Neutrophil (primary cell): ENCODE results near the gene ATCAY.

Experiments
- H3K27ac ChIP-seq: fragments of 200-600 bp; sonication (generic); 2 replicates; pipeline ENCODE4 v1.5.1; 2016; ENCODE audit warnings: mild to moderate bottlenecking, moderate library complexity
- H3K27me3 ChIP-seq: fragments of 200-600 bp; sonication (generic); 2 replicates; pipeline ENCODE4 v1.6.0; 2016; ENCODE audit warnings: mild to moderate bottlenecking
- H3K36me3 ChIP-seq: fragments of 200-600 bp; sonication (generic); 2 replicates; pipeline ENCODE4 v1.5.1; 2017
- H3K4me1 ChIP-seq, 2 experiments: fragments of 200-600 bp in 1 of 2; sonication (generic) in 1 of 2; 1 replicate in 1 of 2; 2 replicates in 1 of 2; pipeline versions ENCODE4 v1.5.1 to v1.6.1; 2013 to 2016; ENCODE audit warnings: low read depth in 1 of 2, low read length in 1 of 2, mild to moderate bottlenecking in 1 of 2, moderate library complexity in 1 of 2; ENCODE audit not compliant: control insufficient read depth in 1 of 2, insufficient read depth in 1 of 2
- H3K4me3 ChIP-seq, 2 experiments: fragments of 200-600 bp in 1 of 2; sonication (generic) in 1 of 2; 1 replicate in 1 of 2; 2 replicates in 1 of 2; pipeline ENCODE4 v1.5.1; 2013 to 2016; ENCODE audit warnings: low read depth in 1 of 2, low read length in 1 of 2, mild to moderate bottlenecking in 1 of 2, moderate library complexity in 1 of 2
- H3K9me3 ChIP-seq: fragments of 200-600 bp; sonication (generic); 2 replicates; pipeline ENCODE4 v1.5.1; 2016
- TF ChIP-seq, protein P1 (sequence below): fragments of 200-600 bp; sonication (generic); IDR thresholded peaks from 2 replicates; pipeline ENCODE4 v1.5.1; 2016; ENCODE audit warnings: antibody characterized with exemption

The ATCAY gene

DNA sequence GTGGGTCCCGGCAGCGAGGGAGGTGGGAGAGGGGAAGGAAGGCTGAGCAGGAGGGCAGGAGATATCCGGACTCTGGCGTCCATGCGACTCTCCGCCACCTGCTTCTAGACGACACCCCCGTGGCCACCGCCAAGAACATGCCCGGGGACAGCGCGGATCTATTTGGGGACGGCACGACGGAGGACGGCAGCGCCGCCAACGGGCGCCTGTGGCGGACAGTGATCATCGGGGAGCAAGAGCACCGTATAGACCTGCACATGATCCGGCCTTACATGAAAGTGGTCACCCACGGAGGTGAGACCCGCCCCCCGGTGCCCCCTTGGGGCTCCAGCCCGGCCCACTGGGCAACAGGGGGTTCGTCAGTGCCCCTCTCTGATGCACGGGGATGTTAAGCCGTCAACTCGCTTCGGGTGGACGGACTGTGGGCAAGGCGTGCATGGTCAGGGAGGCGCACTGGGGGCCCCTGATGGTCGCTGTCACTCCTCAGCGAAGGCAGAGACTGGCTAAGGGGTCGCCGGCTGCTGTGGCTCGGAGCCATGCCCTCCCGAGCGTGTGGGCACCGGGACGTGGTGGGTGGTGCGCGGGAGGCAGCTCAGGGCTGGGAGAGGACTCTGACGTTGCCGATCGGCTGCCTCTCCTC lies 27.3 kb downstream of the ATCAY start:
- Histone ChIP-seq H3K4me3 (no peak overlapping the region), H3K36me3 (no peaks in the 10 kb centered on the region), H3K27ac (no peak overlapping the region), H3K4me1 (no peaks in the 10 kb centered on the region), H3K9me3 (no peaks in the 10 kb centered on the region), H3K27me3 (no peaks in the 10 kb centered on the region)
- TF ChIP-seq, protein P1, sequence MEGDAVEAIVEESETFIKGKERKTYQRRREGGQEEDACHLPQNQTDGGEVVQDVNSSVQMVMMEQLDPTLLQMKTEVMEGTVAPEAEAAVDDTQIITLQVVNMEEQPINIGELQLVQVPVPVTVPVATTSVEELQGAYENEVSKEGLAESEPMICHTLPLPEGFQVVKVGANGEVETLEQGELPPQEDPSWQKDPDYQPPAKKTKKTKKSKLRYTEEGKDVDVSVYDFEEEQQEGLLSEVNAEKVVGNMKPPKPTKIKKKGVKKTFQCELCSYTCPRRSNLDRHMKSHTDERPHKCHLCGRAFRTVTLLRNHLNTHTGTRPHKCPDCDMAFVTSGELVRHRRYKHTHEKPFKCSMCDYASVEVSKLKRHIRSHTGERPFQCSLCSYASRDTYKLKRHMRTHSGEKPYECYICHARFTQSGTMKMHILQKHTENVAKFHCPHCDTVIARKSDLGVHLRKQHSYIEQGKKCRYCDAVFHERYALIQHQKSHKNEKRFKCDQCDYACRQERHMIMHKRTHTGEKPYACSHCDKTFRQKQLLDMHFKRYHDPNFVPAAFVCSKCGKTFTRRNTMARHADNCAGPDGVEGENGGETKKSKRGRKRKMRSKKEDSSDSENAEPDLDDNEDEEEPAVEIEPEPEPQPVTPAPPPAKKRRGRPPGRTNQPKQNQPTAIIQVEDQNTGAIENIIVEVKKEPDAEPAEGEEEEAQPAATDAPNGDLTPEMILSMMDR = no peak

DNA sequence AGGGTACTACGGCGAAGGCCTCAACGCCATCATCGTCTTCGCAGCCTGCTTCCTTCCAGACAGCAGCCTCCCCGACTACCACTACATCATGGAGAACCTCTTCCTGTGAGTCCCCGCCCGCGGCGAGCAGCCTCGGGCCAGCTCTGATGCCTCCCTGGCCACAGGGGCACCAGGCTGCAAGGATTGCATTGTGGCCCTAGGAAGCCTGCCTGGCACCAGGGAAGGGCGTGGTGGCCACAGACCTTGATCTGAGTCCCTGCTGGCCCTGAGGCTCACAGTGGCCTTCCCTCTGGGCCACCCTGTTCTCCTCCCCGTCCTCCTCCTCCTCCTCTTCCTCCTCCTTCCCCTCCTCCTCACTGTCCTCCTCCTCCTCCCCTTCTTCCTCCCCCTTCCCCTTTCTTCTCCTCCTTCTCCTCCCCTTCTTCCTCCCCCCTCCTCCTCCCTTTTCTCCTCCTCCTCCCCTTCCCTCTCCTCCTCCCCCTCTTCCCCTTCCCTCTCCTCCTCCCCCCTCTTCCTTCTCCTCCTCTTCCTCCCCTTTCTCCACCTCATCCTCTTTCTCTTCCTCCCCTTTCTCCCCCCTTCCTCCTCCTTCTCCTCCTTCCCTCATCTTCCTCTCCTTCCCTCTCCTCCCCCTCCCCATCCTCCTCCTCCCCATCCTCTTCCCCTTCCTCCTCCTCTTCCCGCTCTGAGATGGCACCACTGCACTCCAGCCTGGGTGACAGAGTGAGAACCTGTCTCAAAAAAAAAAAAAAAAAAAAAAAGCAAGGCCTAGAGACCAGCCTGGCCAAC lies 28.0 kb downstream of the ATCAY start:
- H3K27ac ChIP-seq = no peak overlapping the region
- no peaks in the 10 kb centered on the region for H3K4me1 ChIP-seq
- no peaks in the 10 kb centered on the region for H3K36me3 ChIP-seq
- no peaks in the 10 kb centered on the region for H3K9me3 ChIP-seq
- H3K27me3 ChIP-seq = no peaks in the 10 kb centered on the region
- TF ChIP-seq, protein P1 = no peak
- H3K4me3 ChIP-seq = no peak overlapping the region

DNA sequence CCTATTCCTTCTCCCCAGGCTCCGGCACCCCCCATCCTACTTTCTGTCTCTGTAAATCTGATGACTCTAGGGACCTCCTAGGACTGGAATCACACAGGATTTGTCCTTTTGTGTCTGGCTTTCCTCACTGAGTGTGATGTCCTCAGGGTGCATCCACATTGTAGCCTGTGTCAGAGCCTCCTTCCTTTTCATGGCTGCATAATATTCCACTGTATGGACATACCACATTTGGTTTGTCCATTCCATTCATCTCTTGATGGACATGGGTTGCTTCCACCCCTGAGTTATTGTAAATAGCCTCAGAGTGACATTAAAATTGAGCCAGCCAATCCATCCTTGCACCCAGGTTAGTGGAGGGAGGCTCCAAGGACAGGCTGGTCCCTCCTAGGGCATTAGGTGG lies 29.6 kb downstream of the ATCAY start:
- Histone ChIP-seq H3K4me3 (no peak overlapping the region), H3K9me3 (no peaks in the 10 kb centered on the region), H3K36me3 (no peaks in the 10 kb centered on the region), H3K27ac (no peak overlapping the region), H3K4me1 (no peaks in the 10 kb centered on the region), H3K27me3 (no peaks in the 10 kb centered on the region)
- TF ChIP-seq, protein P1 = no peak

DNA sequence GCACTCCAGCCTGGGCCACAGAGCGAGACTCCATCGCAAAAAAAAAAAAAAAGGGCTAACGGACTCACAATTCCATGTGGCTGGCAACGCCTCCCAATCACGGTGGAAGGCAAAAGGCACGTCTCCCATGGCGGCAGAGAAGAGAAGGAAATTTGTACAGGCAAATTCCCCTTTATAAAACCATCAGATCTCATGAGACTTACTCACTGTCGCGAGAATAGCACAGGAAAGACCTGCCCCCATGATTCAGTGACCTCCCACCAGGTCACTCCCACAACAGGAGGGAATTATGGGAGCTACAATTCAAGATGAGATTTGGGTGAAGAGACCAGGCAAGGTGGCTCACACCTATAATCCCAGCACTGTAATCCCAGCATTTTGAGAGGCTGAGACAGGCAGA lies 33.7 kb downstream of the ATCAY start:
- TF ChIP-seq, protein P1 = no peak
- no peaks in the 10 kb centered on the region for H3K9me3 ChIP-seq
- H3K4me1 ChIP-seq = no peaks in the 10 kb centered on the region
- no peaks in the 10 kb centered on the region for H3K36me3 ChIP-seq
- no peak overlapping the region for H3K27ac ChIP-seq
- H3K4me3 ChIP-seq = no peak overlapping the region
- H3K27me3 ChIP-seq = no peaks in the 10 kb centered on the region

DNA sequence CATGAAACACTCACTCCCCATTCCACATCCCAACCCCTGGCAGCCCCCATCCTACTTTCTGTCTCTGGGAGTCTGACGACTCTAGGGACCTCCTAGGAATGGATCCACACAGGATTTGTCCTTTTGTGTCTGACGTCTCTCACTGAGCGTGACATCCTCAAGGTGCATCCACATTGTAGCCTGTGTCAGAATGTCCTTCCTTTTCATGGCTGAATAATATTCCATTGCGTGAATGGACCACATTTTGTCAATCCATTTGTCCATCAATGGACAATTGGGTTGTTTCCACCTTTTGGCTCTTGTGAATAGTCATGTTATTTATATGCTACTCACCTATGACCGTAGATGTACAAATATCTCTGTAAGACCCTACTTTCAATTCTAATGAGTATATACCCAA lies 35.5 kb downstream of the ATCAY start:
- no peaks in the 10 kb centered on the region for H3K36me3 ChIP-seq
- no peaks in the 10 kb centered on the region for H3K4me1 ChIP-seq
- H3K9me3 ChIP-seq = no peaks in the 10 kb centered on the region
- H3K4me3 ChIP-seq = no peak overlapping the region
- no peak overlapping the region for H3K27ac ChIP-seq
- H3K27me3 ChIP-seq = no peaks in the 10 kb centered on the region
- TF ChIP-seq, protein P1 = no peak
